Parathyroid adenoma (tissue), 2 donors: ENCODE results near the gene SLC9A6.

Experiments
- H2AFZ ChIP-seq: fragments of 300-600 bp; sonication (generic); one replicate; pipeline ENCODE4 v1.7.0; 2017; ENCODE audit warnings: antibody characterized with exemption, mild to moderate bottlenecking
- H3K27ac ChIP-seq: fragments of 300-600 bp; sonication (generic); one replicate; pipeline ENCODE4 v1.7.0; 2017
- H3K27me3 ChIP-seq: fragments of 300-600 bp; sonication (generic); one replicate; pipeline ENCODE4 v1.7.0; 2017; ENCODE audit warnings: low read length; ENCODE audit not compliant: control insufficient read depth, insufficient read depth
- H3K36me3 ChIP-seq: fragments of 300-600 bp; sonication (generic); one replicate; pipeline ENCODE4 v1.7.0; 2017; ENCODE audit warnings: low read length; ENCODE audit not compliant: control insufficient read depth, insufficient read depth
- H3K4me1 ChIP-seq: fragments of 300-600 bp; sonication (generic); one replicate; pipeline ENCODE4 v1.7.0; 2017; ENCODE audit warnings: control low read depth
- H3K4me2 ChIP-seq: fragments of 300-600 bp; sonication (generic); one replicate; pipeline ENCODE4 v1.7.0; 2017; ENCODE audit warnings: low read length
- H3K4me3 ChIP-seq: fragments of 300-600 bp; sonication (generic); one replicate; pipeline ENCODE4 v1.7.0; 2017; ENCODE audit warnings: low read depth, low read length
- H3K79me2 ChIP-seq: fragments of 300-600 bp; sonication (generic); one replicate; pipeline ENCODE4 v1.7.0; 2017; ENCODE audit warnings: control low read depth
- H3K9ac ChIP-seq: fragments of 300-600 bp; sonication (generic); one replicate; pipeline ENCODE4 v1.7.0; 2017; ENCODE audit warnings: mild to moderate bottlenecking
- H3K9me3 ChIP-seq: fragments of 300-600 bp; sonication (generic); one replicate; pipeline ENCODE4 v1.7.0; 2017; ENCODE audit warnings: low read length; ENCODE audit not compliant: control insufficient read depth
- TF ChIP-seq, protein P1 (sequence below): fragments of 300-600 bp; sonication (generic); IDR thresholded peaks from one replicate; pipeline ENCODE4 v1.7.0; 2017; ENCODE audit warnings: antibody characterized with exemption, mild to moderate bottlenecking
- donor health status: primary hyperparathyroidism.

The SLC9A6 gene

DNA sequence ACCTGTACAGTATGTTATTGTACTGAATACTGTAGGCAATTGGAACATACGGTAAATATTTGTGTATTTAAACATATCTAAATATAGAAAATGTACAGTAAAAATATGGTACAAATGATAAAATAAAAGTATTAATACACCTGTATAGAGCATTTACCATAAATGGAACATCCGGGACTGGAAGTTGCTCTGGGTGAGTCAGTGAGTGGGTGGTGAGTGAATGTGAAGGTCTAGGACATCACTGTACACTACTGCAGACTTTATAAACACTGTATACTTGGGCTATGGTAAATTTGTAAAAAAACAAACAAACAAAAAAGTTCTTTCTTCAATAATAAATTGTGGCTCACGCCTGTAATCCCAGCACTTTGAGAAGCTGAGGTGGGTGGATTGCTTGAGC is 109.7 kb downstream of the SLC9A6 start:
- no peaks in the 10 kb centered on the region for H3K36me3 ChIP-seq
- no peak overlapping the region for H3K4me2 ChIP-seq
- H3K27ac ChIP-seq = no peak overlapping the region
- no peak overlapping the region for H2AFZ ChIP-seq
- H3K27me3 ChIP-seq = no peaks in the 10 kb centered on the region
- H3K4me1 ChIP-seq = no peaks in the 10 kb centered on the region
- TF ChIP-seq, protein P1, sequence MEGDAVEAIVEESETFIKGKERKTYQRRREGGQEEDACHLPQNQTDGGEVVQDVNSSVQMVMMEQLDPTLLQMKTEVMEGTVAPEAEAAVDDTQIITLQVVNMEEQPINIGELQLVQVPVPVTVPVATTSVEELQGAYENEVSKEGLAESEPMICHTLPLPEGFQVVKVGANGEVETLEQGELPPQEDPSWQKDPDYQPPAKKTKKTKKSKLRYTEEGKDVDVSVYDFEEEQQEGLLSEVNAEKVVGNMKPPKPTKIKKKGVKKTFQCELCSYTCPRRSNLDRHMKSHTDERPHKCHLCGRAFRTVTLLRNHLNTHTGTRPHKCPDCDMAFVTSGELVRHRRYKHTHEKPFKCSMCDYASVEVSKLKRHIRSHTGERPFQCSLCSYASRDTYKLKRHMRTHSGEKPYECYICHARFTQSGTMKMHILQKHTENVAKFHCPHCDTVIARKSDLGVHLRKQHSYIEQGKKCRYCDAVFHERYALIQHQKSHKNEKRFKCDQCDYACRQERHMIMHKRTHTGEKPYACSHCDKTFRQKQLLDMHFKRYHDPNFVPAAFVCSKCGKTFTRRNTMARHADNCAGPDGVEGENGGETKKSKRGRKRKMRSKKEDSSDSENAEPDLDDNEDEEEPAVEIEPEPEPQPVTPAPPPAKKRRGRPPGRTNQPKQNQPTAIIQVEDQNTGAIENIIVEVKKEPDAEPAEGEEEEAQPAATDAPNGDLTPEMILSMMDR = no peak
- H3K9ac ChIP-seq = no peak overlapping the region
- no peak overlapping the region for H3K4me3 ChIP-seq
- H3K9me3 ChIP-seq = no peaks in the 10 kb centered on the region
- H3K79me2 ChIP-seq = no peaks in the 10 kb centered on the region
